ENCODE data around the gene ARHGEF4.

Gene ARHGEF4

GRCh38 chr2:130915595-130916437 is 79.1 kb downstream of the ARHGEF4 start:
- TF ChIP-seq, protein P1, sequence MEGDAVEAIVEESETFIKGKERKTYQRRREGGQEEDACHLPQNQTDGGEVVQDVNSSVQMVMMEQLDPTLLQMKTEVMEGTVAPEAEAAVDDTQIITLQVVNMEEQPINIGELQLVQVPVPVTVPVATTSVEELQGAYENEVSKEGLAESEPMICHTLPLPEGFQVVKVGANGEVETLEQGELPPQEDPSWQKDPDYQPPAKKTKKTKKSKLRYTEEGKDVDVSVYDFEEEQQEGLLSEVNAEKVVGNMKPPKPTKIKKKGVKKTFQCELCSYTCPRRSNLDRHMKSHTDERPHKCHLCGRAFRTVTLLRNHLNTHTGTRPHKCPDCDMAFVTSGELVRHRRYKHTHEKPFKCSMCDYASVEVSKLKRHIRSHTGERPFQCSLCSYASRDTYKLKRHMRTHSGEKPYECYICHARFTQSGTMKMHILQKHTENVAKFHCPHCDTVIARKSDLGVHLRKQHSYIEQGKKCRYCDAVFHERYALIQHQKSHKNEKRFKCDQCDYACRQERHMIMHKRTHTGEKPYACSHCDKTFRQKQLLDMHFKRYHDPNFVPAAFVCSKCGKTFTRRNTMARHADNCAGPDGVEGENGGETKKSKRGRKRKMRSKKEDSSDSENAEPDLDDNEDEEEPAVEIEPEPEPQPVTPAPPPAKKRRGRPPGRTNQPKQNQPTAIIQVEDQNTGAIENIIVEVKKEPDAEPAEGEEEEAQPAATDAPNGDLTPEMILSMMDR (IDR thresholded peaks at IDR 0.05; ENCODE audit: insufficient read depth, low read depth, low read length, missing control alignments) = no peak
- DNase-seq (ENCODE audit: low read depth) = no peak
- no peak overlapping the region for H3K4me3 ChIP-seq (ENCODE audit: low read length)

GRCh38 chr2:130916438-130916705 is 79.7 kb downstream of the ARHGEF4 start:
- no peak for DNase-seq (ENCODE audit: low read depth)

GRCh38 chr2:130917006-130917688 is 80.4 kb downstream of the ARHGEF4 start:
- H3K4me3 ChIP-seq (ENCODE audit: low read length) = no peak overlapping the region
- DNase-seq (ENCODE audit: low read depth) = no peak
- TF ChIP-seq, protein P1 (IDR thresholded peaks at IDR 0.05; ENCODE audit: insufficient read depth, low read depth, low read length, missing control alignments) = no peak

More at GRCh38 chr2:130916438-130916705, 79.7 kb downstream of the ARHGEF4 start:
- no peak overlapping the region for H3K4me3 ChIP-seq (ENCODE audit: low read length)
- TF ChIP-seq, protein P1 (IDR thresholded peaks at IDR 0.05; ENCODE audit: insufficient read depth, low read depth, low read length, missing control alignments) = no peak

DNA sequence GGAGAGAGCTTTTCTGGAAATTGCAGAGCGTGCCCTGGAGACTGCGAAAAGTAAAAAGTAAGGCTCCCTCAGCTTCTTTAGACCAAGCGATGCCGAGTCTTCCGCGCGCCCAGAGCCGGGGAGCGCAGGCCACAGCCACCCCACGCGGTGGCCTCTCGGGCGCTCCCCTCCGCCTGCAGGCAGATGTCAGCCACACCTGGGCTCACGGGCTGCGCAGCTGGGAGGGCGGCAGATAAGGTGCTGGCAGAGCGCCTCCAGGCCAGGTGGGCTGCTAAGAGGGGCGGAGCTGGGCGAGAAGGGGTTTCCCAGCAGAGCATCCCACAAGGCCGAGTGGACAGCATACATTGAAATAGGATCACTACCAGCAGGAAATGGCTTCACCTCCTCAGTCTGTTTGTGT is 81.7 kb downstream of the ARHGEF4 start:
- TF ChIP-seq, protein P1 (IDR thresholded peaks at IDR 0.05; ENCODE audit: insufficient read depth, low read depth, low read length, missing control alignments) = no peak
- DNase-seq (ENCODE audit: low read depth) = no peak
- no peak overlapping the region for H3K4me3 ChIP-seq (ENCODE audit: low read length)

DNA sequence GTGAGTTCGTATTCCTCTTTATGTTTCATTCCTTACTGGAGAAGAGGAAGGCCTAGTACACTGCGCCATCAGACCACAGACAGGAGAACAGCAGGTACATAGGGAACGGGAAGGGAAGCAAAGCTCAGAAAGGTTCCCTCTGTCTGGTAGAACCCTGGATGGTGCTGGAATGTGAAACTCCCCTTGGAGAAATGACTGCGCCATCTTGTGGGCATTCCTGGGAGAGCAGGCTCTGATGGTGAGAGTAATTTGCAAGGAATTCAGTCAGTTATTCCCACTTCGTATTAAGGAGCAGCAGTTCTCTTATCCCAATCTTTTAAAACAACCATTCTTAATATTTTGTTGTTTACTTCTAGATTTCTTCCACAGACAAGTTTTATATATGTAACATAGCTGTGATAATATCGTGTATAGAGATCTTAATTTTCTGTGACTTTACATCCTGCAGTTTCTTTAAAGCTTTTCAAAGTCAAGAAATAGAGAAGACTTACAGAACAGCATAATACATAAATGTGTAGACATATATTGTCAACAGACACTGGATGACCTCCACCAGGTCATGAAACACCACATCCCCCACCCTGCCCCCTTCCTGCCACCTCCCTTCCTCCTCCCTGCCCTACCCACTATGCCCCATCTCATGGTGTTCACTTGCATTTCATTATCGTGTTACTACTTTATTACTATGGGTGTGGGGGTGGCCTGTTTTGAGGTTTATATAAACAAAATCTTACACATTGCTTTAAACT is 83.9 kb downstream of the ARHGEF4 start:
- peak; percentile 82 for DNase-seq (ENCODE audit: low read depth)
- TF ChIP-seq, protein P1 (IDR thresholded peaks at IDR 0.05; ENCODE audit: insufficient read depth, low read depth, low read length, missing control alignments) = peak; percentile 96
- no peak overlapping the region for H3K4me3 ChIP-seq (ENCODE audit: low read length)

- TF ChIP-seq, protein P1 (IDR thresholded peaks at IDR 0.05; ENCODE audit: insufficient read depth, low read depth, low read length, missing control alignments) = no peak
- no peak overlapping the region for H3K4me3 ChIP-seq (ENCODE audit: low read length)
- DNase-seq (ENCODE audit: low read depth) = no peak
These were observed 84.4 kb downstream of the ARHGEF4 start for GRCh38 chr2:130921164-130921476.
